Coronary artery (tissue), 2 donors: ENCODE data around the gene MED1.
A peak's percentile ranks its signal among the peaks of the same experiment; 100 is the strongest.

Experiments used
- DNase-seq: peaks from one replicate; pipeline ENCODE4 v3.0.0-alpha.2; 2017; ENCODE audit warnings: low spot score
- H3K27ac ChIP-seq, 2 donors: fragments of 200-600 bp; sonication (generic); one replicate each; pipeline ENCODE4 v1.5.1; 2016 to 2019
- H3K4me3 ChIP-seq: fragments of 200-600 bp; sonication (generic); 2 replicates; pipeline ENCODE4 v1.5.1; 2016; ENCODE audit warnings: mild to moderate bottlenecking, moderate library complexity
- TF ChIP-seq, protein P1 (sequence below): fragments of 200-600 bp; sonication (generic); IDR thresholded peaks from one replicate; pipeline ENCODE4 v1.5.1; 2019; ENCODE audit warnings: antibody characterized with exemption

The MED1 gene

DNA sequence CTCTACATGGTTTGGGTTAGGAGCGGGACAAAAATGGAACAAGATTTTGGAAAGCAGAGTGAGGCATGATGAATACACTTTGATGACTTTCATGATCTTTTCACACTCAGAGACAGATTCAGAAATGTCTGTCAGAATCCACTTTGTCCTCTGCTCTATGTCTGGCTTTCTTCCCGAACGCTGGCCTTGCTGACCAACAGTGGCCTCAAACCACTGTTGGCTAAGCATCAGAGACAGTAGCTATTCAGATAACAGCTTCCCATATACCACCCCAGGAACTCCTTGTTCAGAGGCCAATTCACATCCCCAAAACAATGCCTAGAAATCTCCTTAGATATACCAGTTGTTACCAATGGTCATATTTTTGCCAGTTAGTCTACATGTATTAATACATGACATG is 90.5 kb downstream of the MED1 start:
- DNase-seq, result no peak
- H3K27ac ChIP-seq, result peak overlapping the region in 1 of 2 donors; percentile 8
- no peak overlapping the region for H3K4me3 ChIP-seq
- TF ChIP-seq, protein P1, sequence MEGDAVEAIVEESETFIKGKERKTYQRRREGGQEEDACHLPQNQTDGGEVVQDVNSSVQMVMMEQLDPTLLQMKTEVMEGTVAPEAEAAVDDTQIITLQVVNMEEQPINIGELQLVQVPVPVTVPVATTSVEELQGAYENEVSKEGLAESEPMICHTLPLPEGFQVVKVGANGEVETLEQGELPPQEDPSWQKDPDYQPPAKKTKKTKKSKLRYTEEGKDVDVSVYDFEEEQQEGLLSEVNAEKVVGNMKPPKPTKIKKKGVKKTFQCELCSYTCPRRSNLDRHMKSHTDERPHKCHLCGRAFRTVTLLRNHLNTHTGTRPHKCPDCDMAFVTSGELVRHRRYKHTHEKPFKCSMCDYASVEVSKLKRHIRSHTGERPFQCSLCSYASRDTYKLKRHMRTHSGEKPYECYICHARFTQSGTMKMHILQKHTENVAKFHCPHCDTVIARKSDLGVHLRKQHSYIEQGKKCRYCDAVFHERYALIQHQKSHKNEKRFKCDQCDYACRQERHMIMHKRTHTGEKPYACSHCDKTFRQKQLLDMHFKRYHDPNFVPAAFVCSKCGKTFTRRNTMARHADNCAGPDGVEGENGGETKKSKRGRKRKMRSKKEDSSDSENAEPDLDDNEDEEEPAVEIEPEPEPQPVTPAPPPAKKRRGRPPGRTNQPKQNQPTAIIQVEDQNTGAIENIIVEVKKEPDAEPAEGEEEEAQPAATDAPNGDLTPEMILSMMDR, result no peak

DNA sequence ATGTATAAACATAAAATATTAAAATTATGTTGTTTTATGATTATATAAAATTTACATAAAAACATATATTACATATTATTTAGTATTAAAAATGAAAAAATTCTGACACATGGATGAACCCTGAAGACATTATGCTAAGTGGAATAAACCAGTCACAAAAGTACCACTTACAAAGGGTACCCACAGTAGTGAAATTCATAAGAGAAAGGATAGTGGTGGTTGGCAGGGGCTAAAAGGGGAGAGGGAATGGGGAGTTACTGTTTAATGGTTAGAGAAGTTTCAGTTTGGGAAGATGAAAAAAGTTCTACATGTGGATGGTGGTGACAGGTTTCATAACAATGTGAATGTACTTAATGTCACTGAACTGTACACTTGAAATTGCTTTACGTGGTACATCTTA is 91.1 kb downstream of the MED1 start:
- no peak for DNase-seq
- TF ChIP-seq, protein P1, result no peak
- no peak overlapping the region for H3K4me3 ChIP-seq
- no peak overlapping the region for H3K27ac ChIP-seq

DNA sequence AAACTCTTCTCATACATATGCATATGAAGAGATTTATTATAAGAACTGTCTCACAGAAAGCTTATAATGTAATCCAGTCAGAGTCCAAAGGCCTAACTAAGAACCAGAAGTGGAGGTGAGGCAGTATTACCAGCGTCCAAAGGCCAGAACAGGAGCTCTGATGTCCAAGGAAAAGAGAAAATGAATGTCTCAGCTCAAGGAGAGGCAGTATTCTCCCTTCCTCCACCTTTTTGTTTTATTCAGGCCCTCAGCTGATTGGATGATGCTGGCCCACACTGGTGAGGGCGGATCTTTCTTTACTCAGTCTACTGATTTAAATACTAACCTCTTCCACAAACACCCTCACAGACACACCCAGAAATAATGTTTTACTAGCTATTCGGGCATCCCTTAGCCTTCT is 93.1 kb downstream of the MED1 start:
- Histone ChIP-seq H3K27ac (no peak overlapping the region), H3K4me3 (no peak overlapping the region)
- no peak for DNase-seq

DNA sequence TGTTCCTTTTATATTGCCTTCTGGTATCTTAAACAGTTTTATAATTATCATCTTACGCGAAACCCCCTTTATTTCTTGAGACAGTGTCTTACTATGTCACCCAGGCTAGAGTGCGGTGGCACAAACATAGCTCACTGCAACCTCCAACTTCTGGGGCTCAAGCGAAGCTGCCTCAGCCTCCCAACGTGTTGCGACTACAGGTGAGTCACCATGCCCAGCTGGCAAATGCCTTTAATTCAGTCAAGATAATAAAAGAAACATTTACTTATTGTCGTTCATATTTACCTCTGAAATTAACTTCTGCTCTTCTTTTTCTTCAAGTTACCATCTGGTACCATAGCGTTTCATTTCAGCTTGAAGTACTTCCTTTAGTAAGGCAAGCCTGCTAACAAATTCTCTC is 93.6 kb downstream of the MED1 start:
- Histone ChIP-seq H3K4me3 (no peak overlapping the region), H3K27ac (no peak overlapping the region)
- no peak for DNase-seq
- TF ChIP-seq, protein P1, result no peak

More for the DNA sequence above, 93.1 kb downstream of the MED1 start:
- TF ChIP-seq, protein P1, result no peak
